ENCODE data around the gene LEFTY2. TPM values are rescaled to one million over a fixed set of nuclear protein-coding genes. Genes with fewer than 3 reads are reported as not detected.
A peak's percentile ranks its signal among the peaks of the same experiment; 100 is the strongest.
"Not testable (repeated sequence)": the region's sequence is repeated elsewhere in the genome, so short reads cannot be mapped to it uniquely, and the experiment has no call there.

LEFTY2 gene
- polyA plus RNA-seq, 4 donors, result 0.75 to 2.4 (median 1.1) TPM

DNA sequence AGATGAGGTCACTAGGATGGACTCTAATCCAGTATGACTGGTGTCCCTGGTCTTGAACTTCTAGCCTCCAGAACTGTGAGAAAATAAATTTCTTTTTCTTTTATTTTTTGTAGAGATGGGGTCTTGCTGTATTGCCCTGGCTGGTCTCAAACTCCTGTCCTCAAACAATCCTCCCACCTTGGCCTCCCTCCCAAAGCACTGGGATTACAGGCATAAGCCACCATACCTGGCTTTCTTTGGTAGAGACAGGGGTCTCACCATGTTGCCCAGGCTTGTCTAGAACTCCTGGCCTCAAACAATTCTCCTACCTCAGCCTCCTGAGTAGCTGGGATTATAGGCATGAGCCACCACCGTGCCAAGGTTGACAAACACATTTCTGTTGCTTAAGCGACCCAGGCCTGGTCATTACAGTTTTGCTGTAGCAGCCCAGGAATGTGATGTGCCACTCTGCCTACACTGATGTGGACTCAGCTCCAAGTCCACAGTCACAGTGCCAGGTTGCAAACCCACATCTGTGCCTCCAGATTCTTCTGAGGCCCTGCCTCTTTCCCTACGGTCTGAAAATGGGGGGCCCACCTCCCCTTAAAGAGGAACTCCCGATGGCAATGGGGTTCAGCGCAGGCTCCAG lies 32.9 kb downstream of the LEFTY2 start:
- DNase-seq (ENCODE audit: low read depth in 4 of 4, low spot score in 3 of 4), result no peak

DNA sequence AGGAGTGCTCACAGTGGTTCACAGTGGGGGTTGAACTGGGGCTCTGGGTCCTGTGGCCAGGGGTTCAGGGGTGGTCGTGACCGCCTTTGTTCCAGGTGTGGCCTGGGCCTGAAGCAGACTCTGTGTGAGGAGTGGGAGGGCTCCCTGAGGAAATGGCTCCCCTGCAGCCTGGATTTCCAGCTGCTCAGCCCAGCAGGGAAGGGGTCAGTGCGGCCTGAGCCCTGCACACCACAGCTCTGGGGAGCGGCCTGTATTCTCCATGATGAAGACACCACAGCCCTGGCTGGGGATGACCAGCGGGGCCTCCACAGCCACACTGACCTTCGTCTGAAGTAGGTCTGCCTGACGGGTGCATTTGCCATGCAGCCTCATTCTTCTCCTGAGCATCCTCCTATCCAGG lies 33.7 kb downstream of the LEFTY2 start:
- DNase-seq (ENCODE audit: low read depth in 4 of 4, low spot score in 3 of 4), result no peak

DNA sequence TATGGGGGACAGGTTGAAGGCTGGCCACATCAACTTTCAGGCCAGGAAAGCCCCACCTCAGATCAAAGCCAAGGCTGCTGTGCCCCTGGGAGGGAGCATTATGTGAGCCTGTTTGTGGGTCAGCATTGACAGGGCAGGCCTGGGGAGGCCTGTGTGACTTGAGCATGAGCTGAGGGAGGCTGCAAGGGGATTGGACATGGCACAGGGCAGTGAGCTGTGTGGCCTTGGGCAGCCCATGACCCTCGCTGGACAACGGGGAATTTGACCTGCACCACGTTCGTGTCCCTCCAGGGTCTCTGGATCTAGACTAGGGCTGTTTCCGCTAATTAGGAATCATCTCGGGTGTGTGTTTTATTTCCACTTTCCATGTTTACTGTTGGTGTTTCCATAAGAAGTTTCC lies 34.6 kb downstream of the LEFTY2 start:
- no peak for DNase-seq (ENCODE audit: low read depth in 4 of 4, low spot score in 3 of 4)

DNA sequence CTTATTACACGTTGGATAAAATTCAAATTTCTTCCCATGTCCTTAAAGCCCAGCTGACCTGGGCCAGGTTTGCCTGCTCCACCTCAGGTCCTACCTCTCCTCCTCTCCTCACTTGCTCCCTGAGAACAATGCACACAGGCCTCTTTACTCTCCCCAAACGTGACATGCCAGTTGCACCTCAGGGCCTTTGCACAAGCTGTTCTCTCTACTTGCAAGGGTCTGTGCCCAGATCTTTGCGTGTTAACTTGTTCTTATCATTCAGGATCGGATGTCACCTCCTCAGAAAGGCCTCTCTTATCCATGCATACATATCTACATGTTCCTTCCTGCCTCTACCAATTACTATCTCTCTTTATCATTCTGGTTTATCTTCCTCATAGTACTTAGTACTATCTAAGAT lies 37.4 kb downstream of the LEFTY2 start:
- DNase-seq (ENCODE audit: low read depth in 4 of 4, low spot score in 3 of 4), result no peak

DNA sequence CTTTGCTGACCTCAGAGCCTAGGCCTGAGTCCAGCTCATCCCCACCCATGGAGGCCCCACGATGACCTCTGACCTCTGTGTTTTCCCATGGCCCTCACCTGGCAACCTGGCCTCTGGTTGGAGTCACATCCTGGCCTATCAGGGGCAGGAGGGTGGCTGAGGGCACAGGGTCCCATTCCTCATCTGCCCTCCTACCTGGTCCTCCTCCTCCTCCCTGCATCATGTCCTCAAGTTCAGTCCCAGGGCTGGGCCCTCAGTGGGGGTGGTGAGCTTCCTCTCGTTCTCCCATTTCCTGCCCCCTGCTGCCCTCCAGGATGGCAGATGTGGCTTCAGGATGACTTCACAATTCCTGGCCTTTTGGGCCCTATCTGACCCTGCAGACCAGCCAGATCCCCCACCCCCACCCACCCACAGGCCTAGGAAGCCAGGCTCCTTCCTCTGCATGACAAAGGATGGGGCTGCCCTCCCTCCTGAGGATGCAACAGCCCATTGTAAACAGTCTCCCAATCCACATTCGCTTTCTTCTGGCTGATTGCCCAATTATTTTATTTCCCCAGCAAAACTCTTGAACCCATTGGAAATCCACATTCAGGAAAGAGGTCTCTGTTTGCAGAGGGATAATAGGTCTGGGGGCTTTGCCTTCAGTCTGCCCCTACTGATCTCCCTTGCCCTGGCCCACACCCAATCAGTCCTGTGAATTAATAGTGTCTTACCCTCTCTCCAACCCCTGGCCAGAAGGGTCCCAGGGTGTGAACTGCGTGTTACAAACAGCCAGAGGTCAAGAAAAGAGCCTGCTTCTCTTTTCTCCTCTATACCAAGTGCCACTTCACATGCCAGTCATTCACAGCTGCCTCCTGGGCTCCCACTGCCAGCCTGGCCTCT lies 41.7 kb downstream of the LEFTY2 start:
- DNase-seq (ENCODE audit: low read depth in 4 of 4, low spot score in 3 of 4), result no peak

DNA sequence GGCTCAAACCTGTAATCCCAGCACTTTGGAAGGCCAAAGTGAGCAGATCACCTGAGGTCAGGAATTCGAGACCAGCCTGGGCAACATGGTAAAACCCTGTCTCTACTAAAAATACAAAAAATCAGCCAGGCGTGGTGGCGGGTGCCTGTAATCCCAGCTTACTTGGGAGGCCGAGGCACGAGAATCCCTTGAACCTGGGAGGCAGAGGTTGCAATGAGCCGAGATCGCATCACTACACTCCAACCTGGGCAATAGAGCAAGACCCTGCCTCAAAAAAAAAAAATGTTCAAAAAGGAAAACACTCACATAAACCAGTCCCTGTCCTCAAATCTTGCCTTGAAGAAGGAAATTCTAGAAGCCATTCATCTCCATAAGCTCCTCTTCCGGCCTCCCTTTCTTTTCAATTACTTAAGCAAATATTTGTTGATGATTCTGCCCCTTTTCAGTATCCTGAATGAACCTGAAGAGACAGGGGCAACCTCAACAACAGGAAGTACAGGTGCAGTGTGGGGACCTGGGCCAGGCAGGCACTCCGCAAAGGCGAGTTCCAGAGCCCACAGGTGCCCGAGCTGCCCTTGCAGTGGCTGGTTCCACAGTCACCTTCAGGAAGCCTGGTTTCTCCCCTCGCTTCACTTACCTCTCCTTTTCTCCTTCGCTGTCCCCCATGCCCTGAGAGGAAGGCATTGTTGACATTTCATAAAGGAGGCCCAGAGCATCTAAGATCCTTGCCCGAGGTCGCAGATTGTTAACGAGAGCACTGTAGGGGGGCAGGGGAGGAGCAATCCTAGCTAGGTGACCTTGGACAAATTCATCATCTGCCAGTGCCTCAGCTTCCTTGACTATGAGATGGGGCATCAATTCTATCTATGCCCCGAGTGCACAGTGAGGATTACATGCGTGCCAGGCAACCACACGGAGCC lies 43.2 kb downstream of the LEFTY2 start:
- no peak for DNase-seq (ENCODE audit: low read depth in 4 of 4, low spot score in 3 of 4)

DNA sequence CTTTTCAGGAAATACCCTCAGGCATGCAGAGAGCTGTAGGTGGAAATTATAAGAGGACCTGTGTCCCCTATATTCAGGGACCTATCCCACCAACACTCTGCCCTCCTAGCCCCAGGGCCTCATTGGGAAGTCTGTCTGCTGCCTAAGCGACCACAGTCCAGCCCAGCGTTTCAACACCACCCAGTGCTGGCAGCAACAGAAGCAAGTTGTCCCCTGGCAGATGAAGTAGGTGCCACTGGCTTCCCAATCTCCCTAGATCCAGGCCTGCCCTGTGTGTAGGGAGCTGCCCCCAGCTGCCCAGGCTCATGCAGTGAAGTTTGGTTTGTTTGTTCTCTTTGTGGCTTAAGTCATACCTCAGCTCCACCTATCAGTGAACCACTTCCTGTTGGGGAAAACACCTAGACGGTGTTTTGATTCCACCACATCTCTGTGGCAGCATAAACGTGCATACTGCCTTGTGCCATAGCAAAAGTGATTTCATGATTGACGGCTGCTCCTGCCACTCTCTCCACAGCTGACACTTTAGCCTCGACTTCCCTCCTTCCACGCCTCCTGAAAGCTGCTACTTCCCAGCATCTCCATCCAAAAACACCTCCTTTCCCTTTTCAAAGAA lies 44.0 kb downstream of the LEFTY2 start:
- DNase-seq (ENCODE audit: low read depth in 4 of 4, low spot score in 3 of 4), result no peak

DNA sequence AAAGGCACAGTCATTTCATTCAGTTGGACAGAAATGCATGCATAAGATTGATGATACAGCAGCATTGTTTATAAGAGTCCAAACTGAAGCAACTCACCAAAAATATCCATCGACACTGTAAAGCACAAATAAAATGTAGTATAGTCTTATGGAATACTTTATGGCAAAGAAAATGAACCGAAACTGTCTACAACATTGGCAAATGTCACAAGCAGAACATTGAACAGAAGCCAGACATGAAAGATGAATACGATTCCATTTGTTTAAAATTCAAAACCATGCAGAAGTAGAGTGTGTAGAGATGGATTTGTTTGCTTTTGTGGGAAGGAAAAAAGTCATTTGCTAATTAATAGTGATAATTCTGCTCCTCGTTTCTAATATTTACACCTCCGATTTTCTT lies 44.5 kb downstream of the LEFTY2 start:
- no peak for DNase-seq (ENCODE audit: low read depth in 4 of 4, low spot score in 3 of 4)

DNA sequence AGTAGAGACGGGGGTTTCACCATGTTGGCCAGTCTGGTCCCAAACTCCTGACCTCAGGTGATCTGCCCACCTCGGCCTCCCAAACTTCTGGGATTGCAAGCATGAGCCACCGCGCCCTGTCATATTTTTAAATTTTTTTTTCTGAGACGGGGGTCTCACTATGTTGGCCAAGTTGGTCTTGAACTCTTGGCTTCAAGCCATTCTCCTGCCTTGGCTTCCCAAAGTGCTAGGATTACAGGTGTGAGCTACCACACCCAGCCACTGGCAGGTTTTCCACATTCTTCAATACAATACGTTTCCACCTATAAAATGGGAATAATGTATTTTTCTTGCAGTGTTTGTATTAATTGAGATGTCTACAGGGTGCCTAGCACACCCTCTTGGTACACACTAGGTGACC lies 48.7 kb downstream of the LEFTY2 start:
- DNase-seq (ENCODE audit: low read depth in 4 of 4, low spot score in 3 of 4), result no peak

DNA sequence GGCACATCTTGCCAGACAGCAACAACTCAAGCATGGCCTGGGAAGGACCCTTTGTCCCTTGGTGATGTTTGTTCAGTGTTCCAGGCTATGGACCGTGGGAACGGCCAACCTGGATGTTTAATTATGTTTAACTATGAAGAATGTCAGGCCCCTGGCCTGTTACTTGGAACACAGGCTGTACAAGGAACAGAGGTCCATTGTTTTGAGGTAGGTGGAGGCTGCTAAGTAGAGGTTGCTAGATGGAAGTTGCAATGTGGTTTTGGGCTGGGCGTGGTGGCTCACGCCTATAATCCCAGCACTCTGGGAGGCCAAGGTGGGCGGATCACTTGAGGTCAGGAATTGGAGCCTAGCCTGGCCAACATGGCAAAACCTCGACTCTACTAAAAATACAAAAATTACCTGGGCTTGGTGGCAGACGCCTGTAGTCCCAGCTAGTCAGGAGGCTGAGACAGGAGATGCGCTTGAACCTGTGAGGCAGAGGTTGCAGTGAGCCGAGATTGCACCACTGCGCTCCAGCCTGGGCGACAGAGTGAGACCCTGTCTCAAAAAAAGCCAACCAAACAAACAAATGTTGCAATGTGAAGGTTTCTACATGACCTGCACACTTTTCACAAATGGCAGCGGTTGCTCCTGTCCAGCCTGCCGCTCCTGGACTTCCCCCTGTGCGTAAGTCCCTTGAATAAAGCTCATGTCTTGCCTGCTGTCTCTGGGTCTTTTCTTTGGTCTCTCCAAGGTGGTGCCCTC lies 49.6 kb downstream of the LEFTY2 start:
- DNase-seq (ENCODE audit: low read depth in 4 of 4, low spot score in 3 of 4), result no peak

DNA sequence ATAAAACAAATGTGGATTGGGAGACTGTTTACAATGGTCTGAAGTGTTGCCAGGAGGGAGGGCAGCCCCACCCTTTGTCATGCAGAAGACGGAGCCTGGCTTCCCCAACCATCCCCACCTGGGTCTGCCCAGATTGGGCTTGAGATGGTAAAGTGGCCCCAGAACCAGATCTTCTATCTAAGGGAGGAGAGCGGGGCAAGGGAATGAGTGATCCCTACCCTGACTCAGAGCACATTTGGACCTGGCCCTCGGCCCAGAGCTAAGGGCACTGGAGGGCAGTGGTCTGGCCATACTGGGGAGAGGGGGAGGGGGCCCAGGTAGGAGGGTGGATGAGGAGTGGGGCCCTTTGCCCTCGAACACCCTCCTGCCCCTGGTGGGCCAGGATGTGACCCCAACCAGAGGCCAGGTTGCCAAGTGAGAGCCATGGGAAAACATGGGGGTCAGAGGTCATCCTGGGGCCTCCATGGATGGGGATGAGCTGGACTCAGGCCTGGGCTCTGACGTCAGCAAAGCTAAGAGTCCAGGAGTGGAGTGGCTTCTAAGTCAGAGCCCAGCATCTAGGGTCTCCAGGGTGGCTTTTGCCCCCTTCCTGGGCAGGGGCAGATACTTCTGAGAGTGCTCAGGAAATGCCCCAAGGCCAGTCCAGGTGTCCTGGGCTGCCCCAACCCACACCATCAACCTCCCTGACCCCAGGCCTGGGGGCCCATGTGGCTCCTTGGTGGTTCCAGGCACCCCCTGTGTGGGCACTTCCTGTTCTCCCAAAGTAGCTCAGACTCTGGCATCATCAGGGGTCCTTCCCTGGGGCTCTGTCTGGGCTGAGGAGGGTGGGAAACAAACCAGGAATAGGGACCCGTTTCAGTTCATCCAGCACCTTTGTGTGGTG lies 50.4 kb downstream of the LEFTY2 start:
- no peak for DNase-seq (ENCODE audit: low read depth in 4 of 4, low spot score in 3 of 4)

DNA sequence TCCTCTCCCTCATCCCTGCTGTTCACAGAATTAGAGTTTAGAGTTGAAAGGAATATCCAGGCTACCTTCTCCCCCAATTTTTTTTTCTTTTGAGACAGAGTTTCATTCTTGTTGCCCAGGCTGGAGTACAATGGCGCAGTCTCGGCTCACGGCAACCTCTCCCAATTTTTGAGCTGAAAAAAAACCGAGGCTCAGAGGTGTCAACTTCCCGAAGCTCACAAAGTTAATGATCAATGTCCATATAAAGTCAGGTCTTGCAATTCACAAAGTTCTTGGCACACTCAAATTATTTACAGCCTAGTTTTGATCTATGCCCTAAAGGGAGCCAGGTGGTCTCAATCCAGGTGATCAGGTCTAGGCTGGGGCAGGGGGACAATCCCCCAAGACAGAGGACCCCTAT lies 51.3 kb downstream of the LEFTY2 start:
- no peak for DNase-seq (ENCODE audit: low read depth in 4 of 4, low spot score in 3 of 4)

DNA sequence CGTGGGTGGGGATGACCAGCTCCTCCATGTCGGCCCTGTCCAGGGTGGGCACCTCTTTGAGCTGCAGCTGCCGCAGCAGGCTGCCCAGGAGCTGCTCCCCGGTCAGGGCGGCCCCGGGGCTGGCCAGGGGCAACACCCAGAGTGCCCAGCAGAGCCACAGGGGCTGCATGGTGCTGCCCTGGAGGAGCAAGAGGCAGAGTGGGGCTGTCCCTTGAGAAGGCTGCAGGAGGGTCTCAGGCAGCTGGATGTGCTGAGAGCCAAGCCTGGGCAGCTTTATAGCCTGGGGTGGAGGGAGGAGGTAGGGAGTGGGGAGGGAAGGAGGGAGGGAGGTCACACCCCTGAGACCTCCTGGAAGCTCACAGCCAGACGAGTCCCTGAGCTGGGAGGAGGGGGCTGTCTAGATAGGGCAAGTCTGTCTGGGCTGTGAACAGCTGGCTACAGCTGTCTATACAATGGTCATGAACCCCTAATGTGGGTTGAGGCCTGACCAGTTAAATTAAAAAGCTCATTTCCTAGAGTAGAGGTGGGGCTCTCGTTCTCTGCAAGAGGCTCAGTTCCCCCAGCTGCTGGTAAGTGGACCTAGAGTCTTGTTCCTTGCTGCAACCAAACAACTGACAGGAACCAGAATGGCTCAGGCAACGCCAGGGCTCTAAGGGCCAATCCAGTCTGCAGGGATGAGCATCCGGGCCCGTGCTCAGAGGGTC lies 52.0 kb downstream of the LEFTY2 start, which contains the start of gene LEFTY1:
Gene LEFTY1, minus strand, starts transcription at position 249 of the 704 bp plus-strand sequence. Its CDS starts 80 bp downstream, at position 169.
- peak; percentile 64 to 84 (median 82) for DNase-seq (ENCODE audit: low read depth in 4 of 4, low spot score in 3 of 4)

DNA sequence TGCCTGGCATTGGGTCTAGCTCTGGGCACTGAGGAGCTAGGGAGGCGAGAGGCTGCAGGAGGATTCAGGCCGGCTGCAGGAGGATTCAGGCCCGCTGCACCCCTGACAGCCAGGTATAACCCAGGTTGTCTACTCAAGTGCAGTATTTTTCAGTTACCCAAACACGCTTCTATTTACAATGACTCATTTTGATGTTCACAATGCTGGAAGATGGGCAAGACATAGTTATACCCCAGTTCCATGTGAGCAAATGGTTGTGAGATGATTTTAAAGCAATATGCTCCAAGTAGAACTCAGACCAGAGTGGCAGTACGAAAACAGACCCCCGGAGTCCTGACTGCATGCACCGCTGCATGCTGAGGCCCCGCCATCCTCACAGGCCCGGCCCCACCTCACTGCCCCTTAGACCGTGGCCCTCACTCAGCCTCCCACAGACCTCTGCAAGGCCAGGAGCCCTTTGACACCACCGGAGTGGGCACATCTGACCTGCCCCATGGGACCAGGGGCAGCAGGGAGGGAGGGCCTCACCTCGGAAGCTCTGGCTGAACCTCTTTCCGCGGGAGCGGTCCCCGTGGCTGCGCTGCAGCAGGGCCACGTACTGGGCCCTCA lies 52.6 kb downstream of the LEFTY2 start:
- no peak for DNase-seq (ENCODE audit: low read depth in 4 of 4, low spot score in 3 of 4)

DNA sequence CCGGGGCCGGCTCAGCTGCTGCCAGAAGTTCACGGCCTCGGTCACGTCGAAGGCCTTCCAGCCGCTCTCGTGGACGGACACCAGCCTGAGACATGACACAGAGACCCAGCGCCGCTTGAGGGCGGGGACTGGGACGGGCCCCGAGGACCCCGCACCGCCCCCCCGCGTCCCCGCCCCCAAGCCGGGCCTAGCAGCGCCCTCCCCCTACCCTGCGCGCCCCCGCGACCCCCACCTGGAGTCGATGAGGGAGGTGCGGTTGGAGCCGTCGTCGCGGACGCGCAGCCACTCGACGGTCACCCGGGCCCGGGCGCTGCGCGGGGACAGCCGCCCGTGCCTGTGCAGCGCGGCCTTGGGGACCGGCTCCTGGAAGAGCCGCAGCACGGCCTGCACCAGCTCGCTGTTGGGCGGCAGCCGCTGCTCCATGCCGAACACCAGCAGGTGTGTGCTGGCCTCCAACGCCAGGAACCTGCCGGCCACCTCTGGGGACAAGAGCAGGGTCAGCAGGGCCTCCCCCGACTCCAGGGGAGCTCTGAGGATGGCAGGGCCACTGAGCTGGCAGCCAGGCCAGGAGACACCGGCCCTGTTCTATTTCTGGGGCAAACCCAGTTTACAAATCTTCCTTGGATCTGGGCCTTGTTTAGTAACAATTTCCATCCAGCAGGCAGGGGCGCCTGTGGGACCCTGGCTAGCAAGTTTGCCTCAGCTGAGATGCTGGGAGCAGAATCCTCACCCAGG lies 53.3 kb downstream of the LEFTY2 start:
- DNase-seq (ENCODE audit: low read depth in 4 of 4, low spot score in 3 of 4), result not testable (repeated sequence)

DNA sequence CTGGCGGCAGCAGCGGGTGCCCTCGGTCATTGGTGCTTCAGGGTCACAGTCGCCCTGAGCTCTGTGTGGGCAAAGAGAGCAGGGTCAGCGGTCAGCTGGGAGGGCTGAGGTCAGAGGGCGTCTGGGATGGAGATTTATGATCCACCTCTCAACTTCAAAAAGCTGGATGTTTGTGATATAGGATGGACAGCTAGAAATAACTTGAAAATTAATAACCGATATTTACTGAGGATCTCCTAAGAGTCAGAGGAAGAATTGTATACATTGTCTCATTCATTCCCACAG lies 54.0 kb downstream of the LEFTY2 start:
- DNase-seq (ENCODE audit: low read depth in 4 of 4, low spot score in 3 of 4), result no peak
